ENCODE results near the gene ASIP.

DNA sequence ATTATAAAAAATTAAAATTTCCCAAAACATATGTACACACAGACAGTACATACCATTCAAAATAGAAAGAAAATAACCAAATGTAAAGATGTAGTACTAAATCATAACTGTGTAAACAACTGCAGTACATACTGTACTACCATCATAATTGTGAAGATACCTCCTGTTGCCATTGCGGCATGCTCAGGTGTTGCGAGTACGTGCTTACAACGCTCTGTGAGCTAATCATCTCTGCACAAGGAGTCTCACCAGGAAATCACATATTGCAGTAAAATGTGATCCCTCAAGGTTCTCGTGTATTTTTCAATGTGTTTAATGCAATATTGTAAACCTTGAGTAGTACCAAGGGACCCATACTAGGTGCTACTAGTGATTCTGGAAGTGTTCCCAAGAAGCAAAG, 22.9 kb downstream of the ASIP start:
- TF ChIP-seq, protein P1, sequence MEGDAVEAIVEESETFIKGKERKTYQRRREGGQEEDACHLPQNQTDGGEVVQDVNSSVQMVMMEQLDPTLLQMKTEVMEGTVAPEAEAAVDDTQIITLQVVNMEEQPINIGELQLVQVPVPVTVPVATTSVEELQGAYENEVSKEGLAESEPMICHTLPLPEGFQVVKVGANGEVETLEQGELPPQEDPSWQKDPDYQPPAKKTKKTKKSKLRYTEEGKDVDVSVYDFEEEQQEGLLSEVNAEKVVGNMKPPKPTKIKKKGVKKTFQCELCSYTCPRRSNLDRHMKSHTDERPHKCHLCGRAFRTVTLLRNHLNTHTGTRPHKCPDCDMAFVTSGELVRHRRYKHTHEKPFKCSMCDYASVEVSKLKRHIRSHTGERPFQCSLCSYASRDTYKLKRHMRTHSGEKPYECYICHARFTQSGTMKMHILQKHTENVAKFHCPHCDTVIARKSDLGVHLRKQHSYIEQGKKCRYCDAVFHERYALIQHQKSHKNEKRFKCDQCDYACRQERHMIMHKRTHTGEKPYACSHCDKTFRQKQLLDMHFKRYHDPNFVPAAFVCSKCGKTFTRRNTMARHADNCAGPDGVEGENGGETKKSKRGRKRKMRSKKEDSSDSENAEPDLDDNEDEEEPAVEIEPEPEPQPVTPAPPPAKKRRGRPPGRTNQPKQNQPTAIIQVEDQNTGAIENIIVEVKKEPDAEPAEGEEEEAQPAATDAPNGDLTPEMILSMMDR (IDR thresholded peaks at IDR 0.05; ENCODE audit: low read length): no peak
- TF ChIP-seq EZH2 (optimal IDR thresholded peaks at IDR 0.05; ENCODE audit: low read depth, low read length) (no peak), EZH2phosphoT487 (IDR thresholded peaks at IDR 0.05; ENCODE audit: low read length) (no peak)
